OCI-LY7 (cell line): ENCODE measurements around the gene NRCAM.

ENCODE experiments used
- EZH2phosphoT487 ChIP-seq: fragments of 200-600 bp; sonication (generic); IDR thresholded peaks from 2 replicates; pipeline ENCODE4 v1.6.1; 2018; ENCODE audit warnings: low read depth, borderline replicate concordance, mild to moderate bottlenecking, mixed run types, antibody characterized with exemption, low read length, moderate library complexity, mixed read lengths
- TF ChIP-seq, protein P1 (sequence below): fragments of 200-600 bp; sonication (generic); conservative IDR thresholded peaks from 2 replicates; pipeline ENCODE4 v1.5.1; 2014; ENCODE audit warnings: mild to moderate bottlenecking, antibody characterized with exemption, low read length, moderate library complexity, mixed read lengths

DNA sequence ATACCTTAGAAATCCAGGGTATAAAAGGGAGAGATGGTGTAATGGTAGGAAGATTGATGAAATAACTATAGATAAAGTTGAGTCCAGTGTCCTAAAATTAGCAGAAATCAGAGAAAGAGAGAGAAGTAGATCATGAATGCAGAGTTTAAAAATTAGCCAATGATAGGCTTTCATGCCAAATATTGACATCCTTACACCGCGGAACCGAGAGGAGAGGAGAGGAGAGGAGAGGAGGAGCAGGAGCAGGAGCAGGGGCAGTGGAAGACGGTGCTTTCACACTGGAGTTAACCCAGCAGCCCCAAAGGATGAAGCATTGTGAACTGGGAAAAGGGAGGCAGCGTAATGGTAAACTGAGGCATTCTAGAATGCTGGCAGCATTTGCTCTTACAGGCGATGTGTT is 291.9 kb downstream of the NRCAM start:
- TF ChIP-seq, protein P1, sequence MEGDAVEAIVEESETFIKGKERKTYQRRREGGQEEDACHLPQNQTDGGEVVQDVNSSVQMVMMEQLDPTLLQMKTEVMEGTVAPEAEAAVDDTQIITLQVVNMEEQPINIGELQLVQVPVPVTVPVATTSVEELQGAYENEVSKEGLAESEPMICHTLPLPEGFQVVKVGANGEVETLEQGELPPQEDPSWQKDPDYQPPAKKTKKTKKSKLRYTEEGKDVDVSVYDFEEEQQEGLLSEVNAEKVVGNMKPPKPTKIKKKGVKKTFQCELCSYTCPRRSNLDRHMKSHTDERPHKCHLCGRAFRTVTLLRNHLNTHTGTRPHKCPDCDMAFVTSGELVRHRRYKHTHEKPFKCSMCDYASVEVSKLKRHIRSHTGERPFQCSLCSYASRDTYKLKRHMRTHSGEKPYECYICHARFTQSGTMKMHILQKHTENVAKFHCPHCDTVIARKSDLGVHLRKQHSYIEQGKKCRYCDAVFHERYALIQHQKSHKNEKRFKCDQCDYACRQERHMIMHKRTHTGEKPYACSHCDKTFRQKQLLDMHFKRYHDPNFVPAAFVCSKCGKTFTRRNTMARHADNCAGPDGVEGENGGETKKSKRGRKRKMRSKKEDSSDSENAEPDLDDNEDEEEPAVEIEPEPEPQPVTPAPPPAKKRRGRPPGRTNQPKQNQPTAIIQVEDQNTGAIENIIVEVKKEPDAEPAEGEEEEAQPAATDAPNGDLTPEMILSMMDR = no peak
- no peak for TF ChIP-seq EZH2phosphoT487
